GM19463 (cell line): ENCODE measurements around the gene TSHZ3.

ENCODE experiments used
- ATAC-seq: cut with Tn5 transposase; IDR thresholded peaks from one replicate; pipeline ENCODE4 v1.9.1; 2021; ENCODE audit warnings: mild to moderate bottlenecking, moderate library complexity; ENCODE audit not compliant: unreplicated experiment

Gene TSHZ3

GRCh38 chr19:31315652-31316051, 33.6 kb downstream of the TSHZ3 start:
- ATAC-seq: no peak

- no peak for ATAC-seq
Measured at GRCh38 chr19:31314849-31315629, 34.2 kb downstream of the TSHZ3 start.

GRCh38 chr19:31314156-31314555, 35.1 kb downstream of the TSHZ3 start:
- ATAC-seq: no peak

DNA sequence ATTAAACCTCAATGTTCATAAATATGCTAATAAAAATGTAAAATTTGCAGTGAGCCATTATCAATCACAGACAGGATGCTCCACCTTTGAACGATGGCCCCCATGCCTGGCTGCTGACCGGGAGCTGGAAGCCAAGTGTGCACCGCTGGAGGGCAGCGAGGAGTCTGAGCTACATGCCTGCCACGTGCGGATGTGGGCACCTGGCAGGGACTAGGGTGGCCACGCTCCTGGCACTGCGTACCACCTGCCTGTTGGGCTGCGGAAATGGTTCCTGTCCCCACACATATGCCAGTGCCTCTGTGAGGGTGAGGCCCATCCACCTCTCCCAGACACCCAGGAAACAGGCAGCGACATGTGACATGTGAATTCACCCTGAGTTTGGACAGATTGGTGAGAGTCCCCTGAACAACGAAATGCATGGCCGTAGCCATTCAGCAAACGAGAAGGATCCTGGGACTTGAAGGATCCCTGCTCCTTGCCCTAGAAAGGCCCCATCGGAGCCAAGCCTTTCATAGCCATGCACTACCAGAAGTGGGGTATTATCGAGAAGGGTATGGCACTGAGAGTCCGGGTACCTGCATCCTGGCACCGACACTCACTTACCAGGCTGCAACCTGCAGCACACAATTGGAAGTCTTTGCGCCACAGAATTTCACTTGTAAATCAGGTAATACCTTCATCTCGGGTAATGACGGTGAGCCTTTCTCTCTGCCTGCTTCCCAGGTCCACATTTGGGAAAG, 35.8 kb downstream of the TSHZ3 start:
- no peak for ATAC-seq

- no peak for ATAC-seq
Measured at GRCh38 chr19:31312677-31313244, 36.5 kb downstream of the TSHZ3 start.

DNA sequence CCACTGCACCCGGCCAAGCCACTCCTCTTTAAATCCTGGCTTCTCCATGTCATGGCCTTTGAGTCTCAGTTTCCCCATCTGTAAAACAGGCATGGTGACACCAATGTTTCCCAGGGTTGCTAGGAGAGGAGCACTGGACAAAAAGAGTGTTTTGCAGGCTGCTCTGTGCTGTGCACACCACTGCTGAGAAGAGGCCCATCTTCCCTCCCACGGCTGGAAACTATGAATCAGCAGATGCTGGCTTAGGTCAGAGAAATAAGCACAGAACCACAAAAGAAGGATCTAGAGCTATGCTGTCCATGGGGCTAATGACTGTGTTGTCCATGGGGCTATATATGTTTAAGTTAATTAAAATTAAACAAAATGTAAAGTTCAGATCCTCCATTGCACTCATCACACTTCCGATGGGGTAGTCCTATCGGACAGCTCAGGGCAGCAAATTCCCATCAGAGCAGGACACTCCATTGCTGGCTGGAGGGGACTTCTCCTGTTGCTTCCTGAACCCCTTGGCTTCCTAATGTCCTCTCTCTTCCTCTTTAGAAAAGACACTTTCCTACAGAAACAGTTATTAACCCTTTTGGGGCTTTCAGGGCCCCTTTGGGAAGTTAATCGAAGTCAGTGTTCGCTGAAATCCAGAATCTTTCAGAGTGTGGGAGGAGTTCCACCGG, 37.1 kb downstream of the TSHZ3 start:
- ATAC-seq: no peak

DNA sequence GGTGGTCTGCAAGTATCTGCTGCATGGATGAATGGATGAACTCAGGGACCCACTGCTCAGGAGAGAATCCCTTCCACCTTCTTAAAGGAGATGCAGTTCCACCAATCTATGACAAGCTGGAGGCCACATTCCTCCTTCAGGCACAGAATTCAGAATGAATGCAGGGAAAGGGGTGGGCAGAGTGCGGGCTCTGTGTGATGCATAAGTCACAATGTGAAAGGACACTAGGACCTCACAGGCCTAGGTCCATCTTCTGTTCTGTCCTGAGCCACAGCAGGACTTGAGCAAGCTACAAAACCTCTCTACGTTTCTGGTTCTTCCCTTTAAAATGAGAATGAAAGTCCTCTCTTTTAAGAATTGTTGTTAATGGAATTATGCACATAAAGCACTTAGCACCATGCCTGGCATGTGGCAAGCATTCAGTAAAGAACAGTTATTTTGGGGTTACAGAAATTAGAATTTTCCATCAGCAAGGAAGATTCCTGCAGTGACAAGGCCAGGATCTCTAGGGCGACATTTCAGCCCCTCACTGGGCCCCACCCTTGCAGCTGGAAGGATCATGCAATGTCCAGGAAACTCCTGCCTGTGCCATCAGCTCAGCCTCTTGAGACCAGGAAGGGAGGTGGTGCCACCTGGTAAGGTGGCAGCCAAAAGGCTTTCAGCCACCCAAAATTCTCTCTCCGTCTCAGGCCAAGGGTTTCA, 38.7 kb downstream of the TSHZ3 start:
- no peak for ATAC-seq

- no peak for ATAC-seq
Measured at GRCh38 chr19:31308781-31309180, 40.5 kb downstream of the TSHZ3 start.

- ATAC-seq: no peak
Measured at GRCh38 chr19:31307071-31307669, 42.1 kb downstream of the TSHZ3 start.

DNA sequence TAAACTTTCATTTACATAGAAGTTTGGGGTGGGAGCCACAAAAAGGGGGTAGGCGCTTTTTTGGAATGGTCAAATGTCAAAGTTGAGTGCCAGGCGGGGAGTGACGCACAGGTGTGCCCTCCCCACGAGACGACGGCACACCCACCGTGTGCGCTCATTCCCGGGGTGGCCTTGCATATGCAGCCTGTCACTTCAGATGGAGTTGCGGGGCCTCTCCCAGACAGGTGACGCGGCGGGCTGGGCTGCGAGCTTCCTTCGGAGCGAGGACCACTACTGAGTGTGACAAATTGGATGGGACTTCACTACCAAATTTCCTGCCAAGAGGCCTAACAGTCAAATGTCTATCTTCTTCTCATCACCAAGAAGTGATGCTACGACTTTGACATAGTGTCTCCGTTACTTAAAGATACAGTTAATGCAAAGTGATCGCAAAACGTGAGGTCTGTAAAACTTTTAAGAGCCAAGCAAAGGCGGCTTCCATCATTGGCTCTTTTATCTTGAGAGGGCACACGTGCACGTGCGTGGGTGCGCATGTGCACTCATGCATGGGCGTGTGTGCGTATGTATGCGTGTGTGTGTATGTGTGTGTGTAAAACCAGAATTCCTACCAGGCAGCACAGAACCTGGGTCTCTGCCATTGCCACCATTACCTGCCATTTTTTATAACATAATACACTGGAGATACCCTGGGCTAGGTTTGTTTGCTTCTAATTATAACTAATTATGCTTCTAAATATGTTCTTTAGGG, 43.1 kb downstream of the TSHZ3 start:
- no peak for ATAC-seq

- no peak for ATAC-seq
Measured at GRCh38 chr19:31304831-31305312, 44.4 kb downstream of the TSHZ3 start.

DNA sequence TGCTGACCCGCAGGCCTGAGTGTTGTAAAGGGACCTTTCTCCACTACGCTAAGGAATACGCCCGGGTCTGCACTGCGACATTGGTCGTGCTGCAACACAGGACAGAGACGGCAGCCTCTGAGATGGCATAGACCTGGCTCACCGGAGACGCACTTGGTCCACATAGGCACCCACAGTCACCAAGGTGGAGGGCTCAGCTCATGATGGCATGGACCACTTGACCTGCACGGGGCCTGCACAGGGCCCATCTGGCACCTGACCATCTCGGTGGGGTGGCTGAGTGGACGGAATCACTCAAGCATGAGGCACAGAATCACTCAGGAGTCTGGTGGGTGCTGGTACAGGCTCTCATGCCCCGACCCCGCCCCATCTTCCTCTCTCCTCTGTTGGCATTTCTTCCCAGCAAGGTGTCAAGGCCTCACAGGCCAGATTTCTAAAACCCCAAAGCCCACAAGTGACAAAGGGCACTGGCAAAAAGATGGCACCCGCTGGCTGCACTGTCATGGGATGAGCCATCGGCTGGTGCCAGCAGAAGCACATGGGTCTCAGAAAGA, 45.9 kb downstream of the TSHZ3 start:
- no peak for ATAC-seq

- ATAC-seq: no peak
Measured at GRCh38 chr19:31301306-31301980, 47.8 kb downstream of the TSHZ3 start.

DNA sequence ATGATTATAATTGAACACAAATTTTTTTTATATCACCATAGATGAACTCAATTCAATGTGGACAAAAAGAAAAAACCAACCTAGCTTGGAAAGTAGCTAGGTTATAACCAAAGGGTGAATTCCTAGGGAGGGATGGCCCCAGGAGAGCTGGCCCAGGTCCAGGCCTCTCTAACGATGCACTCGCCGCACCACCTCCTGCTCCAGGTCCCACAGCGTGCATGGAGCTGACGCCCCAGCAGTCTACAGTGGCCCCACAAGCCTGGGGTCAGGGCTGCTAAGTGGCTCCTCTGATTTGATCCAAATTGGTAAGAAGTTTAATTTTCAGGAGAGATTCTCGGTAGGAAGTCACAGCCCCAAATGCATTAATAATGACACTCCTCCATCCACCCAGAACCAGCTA, 48.8 kb downstream of the TSHZ3 start:
- no peak for ATAC-seq

- ATAC-seq: no peak
Measured at GRCh38 chr19:31299665-31300064, 49.6 kb downstream of the TSHZ3 start.

- no peak for ATAC-seq
Measured at GRCh38 chr19:31297991-31298390, 51.2 kb downstream of the TSHZ3 start.

GRCh38 chr19:31296741-31297390, 52.4 kb downstream of the TSHZ3 start:
- no peak for ATAC-seq

DNA sequence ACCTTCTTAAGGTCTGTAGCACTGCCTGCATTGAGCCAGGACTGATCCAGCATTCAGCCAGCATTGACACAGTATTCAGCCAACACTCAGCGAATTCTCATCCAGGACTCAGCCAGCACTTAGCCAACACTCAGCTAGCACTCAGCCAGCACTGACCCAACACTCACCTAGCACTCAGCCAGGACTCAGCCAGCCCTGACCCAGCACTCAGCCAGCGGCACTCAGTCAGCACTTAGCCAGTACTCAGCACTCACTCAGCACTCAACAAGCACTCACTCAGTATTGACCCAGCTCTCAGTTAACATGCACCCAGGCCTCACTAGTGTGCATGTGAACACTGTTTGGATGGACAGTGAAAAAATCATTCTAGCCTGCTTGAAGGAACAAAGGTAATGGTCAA, 55.0 kb downstream of the TSHZ3 start:
- ATAC-seq: no peak
